Breast epithelium (tissue), 3 donors: ENCODE results near the gene ADCY7.

ENCODE experiments used
- POLR2A ChIP-seq: fragments of 450-650 bp; IDR thresholded peaks from one replicate; pipeline ENCODE4 v1.6.1; 2016; ENCODE audit warnings: antibody characterized with exemption, mild to moderate bottlenecking, moderate library complexity
- TF ChIP-seq, protein P1 (sequence below), 3 donors: fragments of 450-650 bp; IDR thresholded peaks; one replicate each; pipeline ENCODE4 v1.5.1; 2016 to 2017; ENCODE audit warnings: antibody characterized with exemption in 3 of 3, mild to moderate bottlenecking in 3 of 3, moderate library complexity in 3 of 3

DNA sequence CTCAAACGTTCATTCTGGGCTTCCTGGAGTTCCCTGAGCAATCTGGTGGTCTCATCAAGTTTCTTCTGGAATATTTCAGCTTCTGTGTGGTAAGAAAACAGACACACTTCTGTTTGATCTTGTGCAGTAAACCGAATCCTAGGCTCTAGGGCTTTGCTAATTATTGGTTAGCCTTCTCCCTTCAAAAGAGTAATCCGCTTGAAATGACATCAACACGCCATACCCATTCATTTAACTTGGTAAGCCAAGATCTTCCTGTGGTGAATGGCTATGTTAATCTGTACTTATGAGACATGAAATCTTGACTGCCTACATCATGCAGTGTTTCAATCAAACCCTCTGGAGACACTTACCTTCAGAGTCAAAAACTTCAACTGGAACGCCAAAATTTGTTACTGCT lies 54.0 kb downstream of the ADCY7 start:
- TF ChIP-seq, protein P1, sequence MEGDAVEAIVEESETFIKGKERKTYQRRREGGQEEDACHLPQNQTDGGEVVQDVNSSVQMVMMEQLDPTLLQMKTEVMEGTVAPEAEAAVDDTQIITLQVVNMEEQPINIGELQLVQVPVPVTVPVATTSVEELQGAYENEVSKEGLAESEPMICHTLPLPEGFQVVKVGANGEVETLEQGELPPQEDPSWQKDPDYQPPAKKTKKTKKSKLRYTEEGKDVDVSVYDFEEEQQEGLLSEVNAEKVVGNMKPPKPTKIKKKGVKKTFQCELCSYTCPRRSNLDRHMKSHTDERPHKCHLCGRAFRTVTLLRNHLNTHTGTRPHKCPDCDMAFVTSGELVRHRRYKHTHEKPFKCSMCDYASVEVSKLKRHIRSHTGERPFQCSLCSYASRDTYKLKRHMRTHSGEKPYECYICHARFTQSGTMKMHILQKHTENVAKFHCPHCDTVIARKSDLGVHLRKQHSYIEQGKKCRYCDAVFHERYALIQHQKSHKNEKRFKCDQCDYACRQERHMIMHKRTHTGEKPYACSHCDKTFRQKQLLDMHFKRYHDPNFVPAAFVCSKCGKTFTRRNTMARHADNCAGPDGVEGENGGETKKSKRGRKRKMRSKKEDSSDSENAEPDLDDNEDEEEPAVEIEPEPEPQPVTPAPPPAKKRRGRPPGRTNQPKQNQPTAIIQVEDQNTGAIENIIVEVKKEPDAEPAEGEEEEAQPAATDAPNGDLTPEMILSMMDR (IDR thresholded peaks at IDR 0.05): no peak
- no peak for TF ChIP-seq POLR2A
